ENCODE data around the gene UGT1A5. TPM values are rescaled to one million over a fixed set of nuclear protein-coding genes. Genes with fewer than 3 reads are reported as not detected.
A peak's percentile ranks its signal among the peaks of the same experiment; 100 is the strongest.

UGT1A5 gene
- total and polyA plus RNA-seq, 2 of the 13 experiments (the other 11 are each of a cell fraction or from before 2014, with no cell fraction given), result not detected

- no peak for FAIRE-seq
Observed at GRCh38 chr2:233728723-233729301, 16.1 kb downstream of the UGT1A5 start, which contains the start of gene UGT1A3. TSS of gene UGT1A3 (plus strand) at chr2:233729042. CDS start at chr2:233729127, 85 bp downstream.

More at GRCh38 chr2:233728723-233729301, 16.1 kb downstream of the UGT1A5 start, which contains the start of gene UGT1A3:
- H3K36me3 ChIP-seq (replicated peaks in 1 of 2; ENCODE audit: control insufficient read depth in 1 of 2, insufficient read depth in 2 of 2, low read length in 2 of 2), result no peaks in the 10 kb centered on the region
- no peak within 1 kb of the TSS for H3K9ac ChIP-seq (ENCODE audit: insufficient read depth, low read depth, low read length)
- no peaks in the 10 kb centered on the region for H3K9me3 ChIP-seq (ENCODE audit: low read length)
- WGBS (ENCODE audit: low lambda C conversion rate), result 67% methylated on average over 6 of the region's 8 CpGs
- TF ChIP-seq ZNF414 (CRISPR knock-in tag; IDR thresholded peaks at IDR 0.05) (no peak), ZNF33B (CRISPR knock-in tag; IDR thresholded peaks at IDR 0.05) (no peak), ATF5 (CRISPR knock-in tag; IDR thresholded peaks at IDR 0.05; ENCODE audit: low read depth) (no peak), DPF2 (CRISPR knock-in tag; IDR thresholded peaks at IDR 0.05; ENCODE audit: borderline replicate concordance, low read depth) (no peak), ATF4 (CRISPR knock-in tag; IDR thresholded peaks at IDR 0.05) (no peak), SMYD3 (CRISPR knock-in tag; IDR thresholded peaks at IDR 0.05) (no peak), SP5 (CRISPR knock-in tag; IDR thresholded peaks at IDR 0.05; ENCODE audit: borderline replicate concordance, low read depth) (no peak), ZBTB33 (CRISPR knock-in tag; IDR thresholded peaks at IDR 0.05) (no peak), ONECUT2 (CRISPR knock-in tag; IDR thresholded peaks at IDR 0.05) (no peak), RORA (CRISPR knock-in tag; IDR thresholded peaks at IDR 0.05) (no peak), CREM (IDR thresholded peaks at IDR 0.05) (no peak), CREM (CRISPR knock-in tag; IDR thresholded peaks at IDR 0.05) (no peak), DRAP1 (CRISPR knock-in tag; IDR thresholded peaks at IDR 0.05) (no peak), FOSL2 (CRISPR knock-in tag; IDR thresholded peaks at IDR 0.05) (no peak), PBX3 (CRISPR knock-in tag; IDR thresholded peaks at IDR 0.05; ENCODE audit: borderline replicate concordance) (no peak), FOXP1 (IDR thresholded peaks at IDR 0.05) (no peak), FOXP1 (CRISPR knock-in tag; IDR thresholded peaks at IDR 0.05) (no peak), SMARCE1 (IDR thresholded peaks at IDR 0.05; ENCODE audit: borderline replicate concordance) (no peak), ZBTB20 (CRISPR knock-in tag; IDR thresholded peaks at IDR 0.05; ENCODE audit: borderline replicate concordance, low read depth) (no peak), ZZZ3 (CRISPR knock-in tag; IDR thresholded peaks at IDR 0.05; ENCODE audit: borderline replicate concordance) (no peak)
- DNase-seq (ENCODE audit: low spot score), result no peak
- ChIA-PET CTCF (ENCODE audit: low intra/inter-chr PET ratio, low total read pairs) (no interaction called here), POLR2A (interaction anchor here (1.1 kb wide), 1 partner anchor 8 kb away, joined by 3 read pairs; no protein-coding TSS in a partner anchor)
- H3K4me3 ChIP-seq (replicated peaks in 1 of 3; ENCODE audit: insufficient read depth in 1 of 3, low read depth in 2 of 3, low read length in 3 of 3), result no peak within 1 kb of the TSS
- no peak within 1 kb of the TSS for H2AFZ ChIP-seq (ENCODE audit: low read length)
- H3K27ac ChIP-seq (ENCODE audit: extremely low read length, insufficient read depth, low read length), result no peak within 1 kb of the TSS
- H3K4me2 ChIP-seq (ENCODE audit: low read depth, low read length), result no peak within 1 kb of the TSS
- in situ Hi-C loops (cut with HindIII; ENCODE audit: extremely low pct_ligation_motif_present, low pct_unique_long_range_greater_than_20kb), result no loop called here
- no peaks in the 10 kb centered on the region for H4K20me1 ChIP-seq (ENCODE audit: insufficient read depth, low read length)
- no TSS peak for BruUV-seq (replicated peaks)
- intact Hi-C loops (cut with micrococcal nuclease; ENCODE audit: unreplicated experiment), result no loop called here
- no peaks in the 10 kb centered on the region; the same call in 1 of the 2 replicates for H3K4me1 ChIP-seq (ENCODE audit: insufficient read depth, low read length)
- peaks cover 1 to 24% of the 10 kb centered on the region in 2 experiments; a peak in 3 of 5 replicates for H3K27me3 ChIP-seq (ENCODE audit: control insufficient read depth in 1 of 2, insufficient read depth in 2 of 2, low read length in 2 of 2)
- ATAC-seq, result peak; percentile 27; the same call in 2 of the 3 replicates
- no peaks in the 10 kb centered on the region for H3K79me2 ChIP-seq (ENCODE audit: insufficient read depth, low read length)

All from HepG2 (cell line).